Measurements from ENCODE around the gene PKN1.

PKN1 gene

GRCh38 chr19:14406645-14407401 lies 26.3 kb upstream of the PKN1 start:
- in situ Hi-C loops (cut with HindIII; ENCODE audit: low sequenced_read_pairs), result no loop called here

DNA sequence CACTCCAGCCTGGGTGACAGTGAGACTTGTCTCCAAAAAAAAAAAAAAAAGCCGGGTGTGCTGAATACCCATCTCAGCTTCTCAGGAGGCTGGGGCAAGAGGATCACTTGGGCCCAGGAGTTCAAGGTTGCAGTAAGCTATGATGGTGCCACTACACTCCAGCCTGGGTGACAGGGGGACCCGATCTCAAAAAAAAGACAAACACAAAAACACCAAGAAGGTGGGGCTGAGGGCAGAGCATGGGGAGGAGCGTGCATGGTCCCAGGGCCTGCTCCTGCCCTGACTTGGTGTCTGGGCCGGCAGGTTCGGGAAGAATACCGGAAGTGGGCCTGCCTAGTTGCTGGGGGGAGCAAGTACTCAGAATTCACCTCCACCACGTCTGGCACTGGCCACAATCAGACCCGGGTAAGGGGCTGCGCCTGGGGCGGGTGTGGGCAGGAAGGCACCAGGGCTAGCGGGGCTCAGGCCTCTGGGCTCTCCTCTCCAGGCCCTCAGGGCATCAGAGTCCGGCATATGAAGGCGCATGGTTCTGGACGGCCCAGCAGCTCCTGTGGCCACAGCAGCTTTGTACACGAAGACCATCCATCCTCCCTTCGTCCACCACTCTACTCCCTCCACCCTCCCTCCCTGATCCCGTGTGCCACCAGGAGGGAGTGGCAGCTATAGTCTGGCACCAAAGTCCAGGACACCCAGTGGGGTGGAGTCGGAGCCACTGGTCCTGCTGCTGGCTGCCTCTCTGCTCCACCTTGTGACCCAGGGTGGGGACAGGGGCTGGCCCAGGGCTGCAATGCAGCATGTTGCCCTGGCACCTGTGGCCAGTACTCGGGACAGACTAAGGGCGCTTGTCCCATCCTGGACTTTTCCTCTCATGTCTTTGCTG lies 25.3 kb upstream of the PKN1 start:
- in situ Hi-C loops (cut with HindIII; ENCODE audit: low sequenced_read_pairs), result no loop called here

DNA sequence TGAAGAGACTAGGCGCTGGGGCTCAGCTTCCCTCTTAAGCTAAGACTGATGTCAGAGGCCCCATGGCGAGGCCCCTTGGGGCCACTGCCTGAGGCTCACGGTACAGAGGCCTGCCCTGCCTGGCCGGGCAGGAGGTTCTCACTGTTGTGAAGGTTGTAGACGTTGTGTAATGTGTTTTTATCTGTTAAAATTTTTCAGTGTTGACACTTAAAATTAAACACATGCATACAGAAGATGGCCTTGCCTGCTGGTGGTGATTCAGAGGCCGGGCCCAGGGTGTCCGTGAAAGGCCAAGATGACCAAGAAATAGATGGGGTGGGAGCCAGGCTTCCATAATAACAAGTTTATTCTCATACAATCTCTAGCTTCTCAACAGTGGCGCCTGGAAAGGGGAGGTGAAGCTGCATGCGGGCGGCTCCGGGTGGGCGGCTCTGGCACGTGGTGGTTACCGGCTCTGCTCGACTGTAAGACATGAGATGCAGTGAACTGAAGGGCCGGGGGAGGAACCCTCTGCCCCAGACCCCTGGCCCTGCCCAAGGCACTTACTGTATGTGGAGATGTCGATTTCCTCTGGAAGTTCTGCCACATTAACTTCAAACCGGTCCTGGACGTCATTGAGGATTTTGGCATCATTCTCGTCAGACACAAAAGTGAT lies 24.5 kb upstream of the PKN1 start:
- in situ Hi-C loops (cut with HindIII; ENCODE audit: low sequenced_read_pairs), result no loop called here

DNA sequence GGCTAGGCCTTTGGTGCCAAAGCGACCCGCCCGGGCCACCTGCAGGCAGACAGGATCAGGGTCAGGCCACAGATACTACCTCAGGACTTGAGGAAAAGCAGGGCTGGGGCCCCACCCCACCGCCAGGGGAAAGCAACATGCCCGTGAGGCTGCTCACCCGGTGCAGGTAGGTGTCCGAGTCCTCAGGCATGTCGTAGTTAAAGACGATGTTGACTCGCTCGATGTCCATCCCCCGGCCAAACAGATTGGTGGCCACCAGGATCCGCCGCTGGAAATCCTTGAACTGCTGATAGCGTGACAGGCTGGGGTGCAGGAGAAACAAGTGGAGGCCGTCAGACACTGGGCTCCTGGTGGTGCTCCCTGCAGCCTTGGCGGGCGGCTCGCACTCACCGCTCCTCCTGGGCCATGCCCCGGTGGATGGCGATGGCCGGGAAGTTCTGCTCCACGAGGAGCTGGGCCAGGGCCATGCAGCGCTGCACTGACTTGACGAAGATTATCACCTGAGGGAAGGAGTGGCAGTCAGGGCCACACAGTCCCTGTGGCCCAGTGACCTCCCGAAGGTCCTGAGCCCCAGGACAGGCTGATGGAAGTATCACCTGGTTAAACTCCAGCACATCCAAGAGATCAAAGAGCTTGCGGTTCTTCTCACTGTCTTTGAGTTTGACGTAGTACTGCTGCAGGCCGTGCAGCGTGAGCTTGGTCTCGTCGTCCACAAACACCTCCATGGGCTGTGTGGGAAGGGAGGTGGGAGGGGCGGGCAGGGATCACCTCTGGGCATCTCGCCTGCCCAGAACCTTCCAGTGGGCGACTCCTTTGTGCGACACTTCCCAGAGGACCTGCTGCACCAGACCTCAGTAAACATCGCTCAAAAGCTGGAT lies 23.7 kb upstream of the PKN1 start:
- in situ Hi-C loops (cut with HindIII; ENCODE audit: low sequenced_read_pairs), result no loop called here

- in situ Hi-C loops (cut with HindIII; ENCODE audit: low sequenced_read_pairs), result no loop called here
These were observed 22.7 kb upstream of the PKN1 start for GRCh38 chr19:14410091-14411051.

GRCh38 chr19:14411161-14411937 lies 21.8 kb upstream of the PKN1 start:
- in situ Hi-C loops (cut with HindIII; ENCODE audit: low sequenced_read_pairs), result no loop called here

DNA sequence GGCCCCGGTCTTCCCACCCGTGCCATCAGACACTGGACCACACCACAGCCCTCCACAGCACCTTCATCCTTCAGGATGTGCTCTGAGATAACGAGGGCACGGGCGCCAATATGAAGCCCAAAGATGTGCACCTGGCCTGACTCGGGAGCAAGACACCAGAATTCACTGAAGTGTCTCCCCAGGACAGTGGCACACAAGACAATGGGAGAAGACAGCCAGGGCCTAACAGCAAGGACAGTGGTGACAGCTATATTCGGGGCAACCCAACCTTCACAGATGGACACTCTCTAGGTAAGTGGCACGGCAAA lies 21.2 kb upstream of the PKN1 start:
- in situ Hi-C loops (cut with HindIII; ENCODE audit: low sequenced_read_pairs), result no loop called here

DNA sequence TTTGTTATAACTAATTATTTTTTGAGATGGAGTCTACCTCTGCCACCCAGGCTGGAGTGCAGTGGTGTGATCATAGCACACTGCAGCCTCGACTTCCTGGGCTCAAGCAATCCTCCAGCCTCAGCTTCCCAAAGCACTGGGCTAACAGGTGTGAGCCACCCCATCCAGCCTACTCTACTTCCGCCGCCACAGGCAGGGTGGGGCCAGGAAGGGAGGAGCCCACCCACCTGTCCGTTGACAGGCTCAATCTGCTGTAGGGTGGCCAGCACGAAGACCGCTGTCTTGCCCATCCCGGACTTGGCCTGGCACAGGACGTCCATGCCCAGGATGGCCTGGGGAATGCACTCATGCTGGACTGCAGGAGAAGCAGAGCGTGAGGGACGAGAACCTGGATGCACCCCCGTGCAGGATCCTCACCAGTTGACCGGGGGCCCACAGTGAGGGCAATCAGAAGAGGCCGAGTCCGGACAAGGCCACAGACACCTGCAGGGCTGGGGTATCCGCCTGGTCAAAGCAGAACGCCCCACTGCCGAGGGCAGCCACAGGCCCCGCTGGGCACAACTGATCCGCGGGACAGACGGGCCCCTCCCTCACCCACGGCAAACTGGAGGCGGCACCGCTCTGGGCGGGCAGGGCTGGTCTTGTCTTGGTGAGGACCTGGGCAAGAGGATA lies 20.6 kb upstream of the PKN1 start:
- in situ Hi-C loops (cut with HindIII; ENCODE audit: low sequenced_read_pairs), result no loop called here

DNA sequence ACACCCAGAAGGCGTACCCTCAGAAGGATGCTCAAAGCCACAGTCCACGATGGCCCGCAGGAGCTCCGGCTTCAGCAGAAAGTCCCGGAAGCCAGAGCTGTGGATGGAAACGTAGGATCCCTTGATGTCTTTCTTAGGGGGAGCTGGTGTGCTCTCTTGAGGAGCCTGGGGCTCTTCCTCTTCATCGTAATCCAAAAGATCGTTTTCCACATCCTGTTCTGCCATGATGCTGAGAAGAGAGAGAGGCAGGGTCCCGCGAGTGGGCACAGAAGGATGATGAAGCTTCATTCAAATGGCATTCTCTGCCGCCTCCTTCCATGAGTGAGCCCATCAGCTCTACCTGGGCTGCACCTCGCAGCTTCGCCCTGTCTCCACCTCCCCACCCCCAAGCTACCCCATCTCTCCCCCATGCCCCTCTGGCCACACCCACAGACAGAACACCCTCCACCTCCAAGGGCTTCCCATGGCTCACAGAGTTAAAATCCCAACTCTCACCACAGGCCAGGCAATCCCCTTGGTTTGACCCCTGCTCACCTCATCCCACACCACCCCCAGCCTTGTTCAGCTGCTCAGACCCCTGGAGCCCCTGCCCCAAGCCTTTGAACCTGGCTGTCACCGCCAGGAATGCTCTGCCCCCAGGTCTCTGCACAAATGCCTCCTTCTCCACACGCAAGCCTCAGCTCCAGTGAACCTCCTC lies 20.0 kb upstream of the PKN1 start:
- in situ Hi-C loops (cut with HindIII; ENCODE audit: low sequenced_read_pairs), result no loop called here

GRCh38 chr19:14413693-14414181 lies 19.4 kb upstream of the PKN1 start:
- in situ Hi-C loops (cut with HindIII; ENCODE audit: low sequenced_read_pairs), result no loop called here

- in situ Hi-C loops (cut with HindIII; ENCODE audit: low sequenced_read_pairs), result no loop called here
These were observed 18.0 kb upstream of the PKN1 start for GRCh38 chr19:14414926-14415690.

- in situ Hi-C loops (cut with HindIII; ENCODE audit: low sequenced_read_pairs), result no loop called here
These were observed 16.3 kb upstream of the PKN1 start for GRCh38 chr19:14416817-14417231.

GRCh38 chr19:14418856-14419105 lies 14.3 kb upstream of the PKN1 start:
- in situ Hi-C loops (cut with HindIII; ENCODE audit: low sequenced_read_pairs), result no loop called here

- in situ Hi-C loops (cut with HindIII; ENCODE audit: low sequenced_read_pairs), result no loop called here
These were observed 13.8 kb upstream of the PKN1 start, which contains the start of gene DDX39A for GRCh38 chr19:14419106-14419813. TSS of gene DDX39A (minus strand) at chr19:14419341. CDS start at chr19:14413220, 6,121 bp downstream.

- in situ Hi-C loops (cut with HindIII; ENCODE audit: low sequenced_read_pairs), result no loop called here
These were observed 7.4 kb upstream of the PKN1 start for GRCh38 chr19:14425696-14426138.

- in situ Hi-C loops (cut with HindIII; ENCODE audit: low sequenced_read_pairs), result no loop called here
These were observed 5.6 kb upstream of the PKN1 start for GRCh38 chr19:14427461-14427860.
